ENCODE data around the gene IL18RAP.

DNA sequence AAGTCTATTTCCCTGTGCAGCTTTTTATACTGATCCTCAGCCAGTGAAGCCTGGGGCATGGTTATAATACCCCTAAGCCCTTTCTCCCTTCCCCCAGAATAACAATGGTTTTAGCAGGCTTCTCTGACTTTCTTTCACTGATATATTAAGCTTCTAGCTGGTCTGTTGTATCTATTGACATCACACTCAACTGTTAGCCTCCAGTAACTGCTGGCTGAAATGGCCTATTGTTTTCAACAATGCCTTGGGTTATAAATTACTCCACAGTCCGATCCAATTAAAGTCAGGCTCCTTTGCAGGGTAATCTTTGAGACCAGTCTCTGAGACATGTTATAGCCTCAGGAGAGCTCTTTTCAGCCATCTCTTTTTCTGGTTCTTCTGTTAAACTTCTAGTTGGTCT lies 47.2 kb downstream of the IL18RAP start:
- TF ChIP-seq, protein P1, sequence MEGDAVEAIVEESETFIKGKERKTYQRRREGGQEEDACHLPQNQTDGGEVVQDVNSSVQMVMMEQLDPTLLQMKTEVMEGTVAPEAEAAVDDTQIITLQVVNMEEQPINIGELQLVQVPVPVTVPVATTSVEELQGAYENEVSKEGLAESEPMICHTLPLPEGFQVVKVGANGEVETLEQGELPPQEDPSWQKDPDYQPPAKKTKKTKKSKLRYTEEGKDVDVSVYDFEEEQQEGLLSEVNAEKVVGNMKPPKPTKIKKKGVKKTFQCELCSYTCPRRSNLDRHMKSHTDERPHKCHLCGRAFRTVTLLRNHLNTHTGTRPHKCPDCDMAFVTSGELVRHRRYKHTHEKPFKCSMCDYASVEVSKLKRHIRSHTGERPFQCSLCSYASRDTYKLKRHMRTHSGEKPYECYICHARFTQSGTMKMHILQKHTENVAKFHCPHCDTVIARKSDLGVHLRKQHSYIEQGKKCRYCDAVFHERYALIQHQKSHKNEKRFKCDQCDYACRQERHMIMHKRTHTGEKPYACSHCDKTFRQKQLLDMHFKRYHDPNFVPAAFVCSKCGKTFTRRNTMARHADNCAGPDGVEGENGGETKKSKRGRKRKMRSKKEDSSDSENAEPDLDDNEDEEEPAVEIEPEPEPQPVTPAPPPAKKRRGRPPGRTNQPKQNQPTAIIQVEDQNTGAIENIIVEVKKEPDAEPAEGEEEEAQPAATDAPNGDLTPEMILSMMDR (IDR thresholded peaks at IDR 0.05) = no peak
- TF ChIP-seq EZH2 (IDR thresholded peaks at IDR 0.05; ENCODE audit: borderline replicate concordance, insufficient read depth, low read depth, low read length, poor library complexity, severe bottlenecking) = no peak

Data from B cell (primary cell).